GM12873 (cell line): ENCODE results near the gene OXCT1.

ENCODE experiments used
- CTCF ChIP-seq: IDR thresholded peaks from 2 replicates; pipeline ENCODE4 v1.5.1; 2012; ENCODE audit warnings: low read depth, mild to moderate bottlenecking, moderate library complexity, low read length, control low read depth; ENCODE audit not compliant: insufficient read depth; ENCODE audit errors: missing control alignments

Gene OXCT1

GRCh38 chr5:41869724-41870626, at the start of gene OXCT1:
Gene OXCT1, minus strand, starts transcription at chr5:41870425. Its CDS starts 67 bp downstream, at chr5:41870358.
- TF ChIP-seq CTCF, result no peak

GRCh38 chr5:41918105-41918504, 47.9 kb upstream of the OXCT1 start:
- TF ChIP-seq CTCF, result no peak

- TF ChIP-seq CTCF, result no peak
Measured at GRCh38 chr5:41908374-41909079, 38.3 kb upstream of the OXCT1 start.

GRCh38 chr5:41906151-41906550, 35.9 kb upstream of the OXCT1 start:
- TF ChIP-seq CTCF, result no peak

- no peak for TF ChIP-seq CTCF
Measured at GRCh38 chr5:41903892-41904799, 33.9 kb upstream of the OXCT1 start, which contains the start of gene RIMOC1. Gene RIMOC1, plus strand, starts transcription at chr5:41904344. Its CDS starts 24 bp downstream, at chr5:41904368.

- no peak for TF ChIP-seq CTCF
Measured at GRCh38 chr5:41903382-41903891, 33.2 kb upstream of the OXCT1 start.

- TF ChIP-seq CTCF, result no peak
Measured at GRCh38 chr5:41896230-41896629, 26.0 kb upstream of the OXCT1 start.
